ENCODE data around the gene ADRA2B.

- TF ChIP-seq, protein P1, sequence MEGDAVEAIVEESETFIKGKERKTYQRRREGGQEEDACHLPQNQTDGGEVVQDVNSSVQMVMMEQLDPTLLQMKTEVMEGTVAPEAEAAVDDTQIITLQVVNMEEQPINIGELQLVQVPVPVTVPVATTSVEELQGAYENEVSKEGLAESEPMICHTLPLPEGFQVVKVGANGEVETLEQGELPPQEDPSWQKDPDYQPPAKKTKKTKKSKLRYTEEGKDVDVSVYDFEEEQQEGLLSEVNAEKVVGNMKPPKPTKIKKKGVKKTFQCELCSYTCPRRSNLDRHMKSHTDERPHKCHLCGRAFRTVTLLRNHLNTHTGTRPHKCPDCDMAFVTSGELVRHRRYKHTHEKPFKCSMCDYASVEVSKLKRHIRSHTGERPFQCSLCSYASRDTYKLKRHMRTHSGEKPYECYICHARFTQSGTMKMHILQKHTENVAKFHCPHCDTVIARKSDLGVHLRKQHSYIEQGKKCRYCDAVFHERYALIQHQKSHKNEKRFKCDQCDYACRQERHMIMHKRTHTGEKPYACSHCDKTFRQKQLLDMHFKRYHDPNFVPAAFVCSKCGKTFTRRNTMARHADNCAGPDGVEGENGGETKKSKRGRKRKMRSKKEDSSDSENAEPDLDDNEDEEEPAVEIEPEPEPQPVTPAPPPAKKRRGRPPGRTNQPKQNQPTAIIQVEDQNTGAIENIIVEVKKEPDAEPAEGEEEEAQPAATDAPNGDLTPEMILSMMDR (IDR thresholded peaks at IDR 0.05; ENCODE audit: extremely low read depth in 1 of 2, insufficient read depth in 1 of 2, low read depth in 1 of 2, low read length in 2 of 2): no peak
- TF ChIP-seq POLR2AphosphoS5 (IDR thresholded peaks at IDR 0.05; ENCODE audit: insufficient read depth, low read depth, low read length) (no peak), EZH2 (IDR thresholded peaks at IDR 0.05; ENCODE audit: borderline replicate concordance, low read depth, low read length, severe bottlenecking) (no peak), FOS (IDR thresholded peaks at IDR 0.05; ENCODE audit: borderline replicate concordance, insufficient read depth, low read length) (no peak), POLR2A (IDR thresholded peaks at IDR 0.05; ENCODE audit: low read depth, low read length) (no peak), JUN (IDR thresholded peaks at IDR 0.05; ENCODE audit: borderline replicate concordance, insufficient read depth, insufficient read length, low read depth) (no peak), MYC (IDR thresholded peaks at IDR 0.05; ENCODE audit: low read depth, low read length) (no peak), GATA2 (IDR thresholded peaks at IDR 0.05; ENCODE audit: insufficient read depth, insufficient read length, low read depth, low read length) (no peak)
- TF ChIP-seq, protein P2, sequence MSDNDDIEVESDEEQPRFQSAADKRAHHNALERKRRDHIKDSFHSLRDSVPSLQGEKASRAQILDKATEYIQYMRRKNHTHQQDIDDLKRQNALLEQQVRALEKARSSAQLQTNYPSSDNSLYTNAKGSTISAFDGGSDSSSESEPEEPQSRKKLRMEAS (IDR thresholded peaks at IDR 0.05; ENCODE audit: insufficient read depth, insufficient read length): no peak
These were observed 41.1 kb downstream of the ADRA2B start for GRCh38 chr2:96075199-96075771.

Measured in endothelial cell of umbilical vein (primary cell).